OCI-LY1 (cell line): ENCODE data around the gene RASGEF1B.

Source experiments
- EZH2 ChIP-seq: fragments of 200-600 bp; sonication (generic), shearing (Covaris generic); IDR thresholded peaks from 2 replicates; pipeline ENCODE4 v1.8.0; 2017; ENCODE audit warnings: borderline replicate concordance, mixed run types, mild to moderate bottlenecking, antibody characterized with exemption, low read length, moderate library complexity, mixed read lengths
- TF ChIP-seq, protein P1 (sequence below): fragments of 200-600 bp; sonication (generic), shearing (Covaris generic); IDR thresholded peaks from 2 replicates; pipeline ENCODE4 v1.5.1; 2017; ENCODE audit warnings: mild to moderate bottlenecking, antibody characterized with exemption, low read length, moderate library complexity, mixed read lengths

DNA sequence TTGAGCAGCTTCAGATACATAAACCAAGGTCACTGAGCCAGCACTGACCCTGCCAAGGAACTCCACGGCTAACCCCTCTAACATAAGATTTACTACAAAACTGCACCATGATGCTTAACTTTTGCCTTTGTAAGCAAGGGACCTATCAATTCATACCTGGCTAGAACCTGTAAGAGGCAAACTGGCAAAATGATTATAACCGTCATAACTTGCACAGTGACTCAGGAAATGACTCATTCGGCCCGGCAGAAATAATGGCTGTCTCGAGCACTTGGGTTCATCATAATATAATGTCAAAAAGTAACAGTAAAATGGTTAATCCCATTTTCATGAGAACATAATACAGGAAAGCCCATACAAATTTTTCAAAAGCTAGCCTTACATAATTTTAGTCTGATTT is 17.2 kb downstream of the RASGEF1B start:
- TF ChIP-seq, protein P1, sequence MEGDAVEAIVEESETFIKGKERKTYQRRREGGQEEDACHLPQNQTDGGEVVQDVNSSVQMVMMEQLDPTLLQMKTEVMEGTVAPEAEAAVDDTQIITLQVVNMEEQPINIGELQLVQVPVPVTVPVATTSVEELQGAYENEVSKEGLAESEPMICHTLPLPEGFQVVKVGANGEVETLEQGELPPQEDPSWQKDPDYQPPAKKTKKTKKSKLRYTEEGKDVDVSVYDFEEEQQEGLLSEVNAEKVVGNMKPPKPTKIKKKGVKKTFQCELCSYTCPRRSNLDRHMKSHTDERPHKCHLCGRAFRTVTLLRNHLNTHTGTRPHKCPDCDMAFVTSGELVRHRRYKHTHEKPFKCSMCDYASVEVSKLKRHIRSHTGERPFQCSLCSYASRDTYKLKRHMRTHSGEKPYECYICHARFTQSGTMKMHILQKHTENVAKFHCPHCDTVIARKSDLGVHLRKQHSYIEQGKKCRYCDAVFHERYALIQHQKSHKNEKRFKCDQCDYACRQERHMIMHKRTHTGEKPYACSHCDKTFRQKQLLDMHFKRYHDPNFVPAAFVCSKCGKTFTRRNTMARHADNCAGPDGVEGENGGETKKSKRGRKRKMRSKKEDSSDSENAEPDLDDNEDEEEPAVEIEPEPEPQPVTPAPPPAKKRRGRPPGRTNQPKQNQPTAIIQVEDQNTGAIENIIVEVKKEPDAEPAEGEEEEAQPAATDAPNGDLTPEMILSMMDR = no peak
- no peak for TF ChIP-seq EZH2
